GM18519 (cell line): Measurements from ENCODE around the gene CEACAM18.

Experiments
- ATAC-seq: cut with Tn5 transposase; IDR thresholded peaks from one replicate; pipeline ENCODE4 v1.9.1; 2021; ENCODE audit warnings: mild to moderate bottlenecking, moderate library complexity; ENCODE audit not compliant: unreplicated experiment, low FRiP score

CEACAM18 gene

GRCh38 chr19:51521781-51522180 is 43.4 kb downstream of the CEACAM18 start:
- ATAC-seq, result no peak

GRCh38 chr19:51524666-51525264 is 46.4 kb downstream of the CEACAM18 start:
- no peak for ATAC-seq

GRCh38 chr19:51525651-51526050 is 47.3 kb downstream of the CEACAM18 start:
- ATAC-seq, result no peak

GRCh38 chr19:51529301-51529700 is 51.0 kb downstream of the CEACAM18 start:
- no peak for ATAC-seq

GRCh38 chr19:51530616-51531015 is 52.3 kb downstream of the CEACAM18 start:
- ATAC-seq, result no peak

GRCh38 chr19:51531349-51532315 is 53.3 kb downstream of the CEACAM18 start, which contains the start of gene SIGLEC6:
SIGLEC6 (minus strand) TSS chr19:51531670; CDS start chr19:51531648, 22 bp downstream.
- no peak for ATAC-seq

- no peak for ATAC-seq
Measured at GRCh38 chr19:51535535-51535934, 57.2 kb downstream of the CEACAM18 start.

- no peak for ATAC-seq
Measured at GRCh38 chr19:51539821-51540366, 61.6 kb downstream of the CEACAM18 start.
